ENCODE measurements around the gene PDGFRB. TPM values are rescaled to one million over a fixed set of nuclear protein-coding genes. Genes with fewer than 3 reads are reported as not detected.

The PDGFRB gene
- polyA plus RNA-seq, 1 experiment = 276 TPM

DNA sequence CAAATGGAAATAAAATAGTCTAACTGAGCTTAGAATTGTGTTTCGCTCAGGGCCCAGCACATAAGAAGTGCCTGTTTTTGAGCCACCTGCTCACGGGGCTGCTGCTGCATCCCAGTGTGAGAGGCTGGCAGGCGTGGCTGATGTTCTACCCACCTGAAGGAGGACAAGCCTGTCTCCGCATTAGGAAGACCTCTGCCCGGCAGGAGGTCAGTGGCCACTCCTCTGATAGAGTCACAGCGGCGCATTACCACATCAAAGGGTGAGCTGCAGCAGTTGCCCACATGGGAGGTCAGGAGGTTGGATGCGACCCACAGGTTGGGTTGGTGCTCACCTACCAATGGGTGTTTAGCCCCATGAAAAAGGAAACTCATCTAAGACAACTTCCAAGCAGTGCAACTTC, 30.5 kb upstream of the PDGFRB start:
- H3K36me3 ChIP-seq (ENCODE audit: control insufficient read depth, insufficient read depth, low read length) = no peaks in the 10 kb centered on the region
- POLR2A ChIA-PET = no interaction called here
- peaks cover 33% of the 10 kb centered on the region for H3K27me3 ChIP-seq (ENCODE audit: control insufficient read depth, insufficient read depth, low read length)
- no peak for DNase-seq (ENCODE audit: low read depth)
- TF ChIP-seq CTCF (IDR thresholded peaks at IDR 0.05; ENCODE audit: insufficient read depth, low read depth, low read length) = no peak
- H3K4me3 ChIP-seq (ENCODE audit: low read depth, low read length) = no peak overlapping the region
- CTCF ChIA-PET = no interaction called here

- no peak for DNase-seq (ENCODE audit: low read depth)
- Histone ChIP-seq H3K27me3 (ENCODE audit: control insufficient read depth, insufficient read depth, low read length) (peaks cover 26% of the 10 kb centered on the region), H3K36me3 (ENCODE audit: control insufficient read depth, insufficient read depth, low read length) (no peaks in the 10 kb centered on the region), H3K4me3 (ENCODE audit: low read depth, low read length) (no peak overlapping the region)
- CTCF ChIA-PET = no interaction called here
- TF ChIP-seq CTCF (IDR thresholded peaks at IDR 0.05; ENCODE audit: insufficient read depth, low read depth, low read length) = no peak
- POLR2A ChIA-PET = no interaction called here
These were observed 29.6 kb upstream of the PDGFRB start for GRCh38 chr5:150184990-150185912.

GRCh38 chr5:150184006-150184405, 28.4 kb upstream of the PDGFRB start:
- CTCF ChIA-PET = interaction anchor here (1.6 kb wide), 1 partner anchor 34 kb away, joined by 6 read pairs; no protein-coding TSS in a partner anchor
- TF ChIP-seq CTCF (IDR thresholded peaks at IDR 0.05; ENCODE audit: insufficient read depth, low read depth, low read length) = no peak

GRCh38 chr5:150183436-150183835, 27.8 kb upstream of the PDGFRB start:
- Histone ChIP-seq H3K27me3 (ENCODE audit: control insufficient read depth, insufficient read depth, low read length) (peaks cover 9% of the 10 kb centered on the region), H3K36me3 (ENCODE audit: control insufficient read depth, insufficient read depth, low read length) (no peaks in the 10 kb centered on the region), H3K4me3 (ENCODE audit: low read depth, low read length) (no peak overlapping the region)
- no peak for TF ChIP-seq CTCF (IDR thresholded peaks at IDR 0.05; ENCODE audit: insufficient read depth, low read depth, low read length)
- DNase-seq (ENCODE audit: low read depth) = no peak
- ChIA-PET POLR2A (no interaction called here), CTCF (interaction anchor here (1.6 kb wide), 1 partner anchor 35 kb away, joined by 6 read pairs; no protein-coding TSS in a partner anchor)

More at GRCh38 chr5:150184006-150184405, 28.4 kb upstream of the PDGFRB start:
- no peaks in the 10 kb centered on the region for H3K36me3 ChIP-seq (ENCODE audit: control insufficient read depth, insufficient read depth, low read length)
- H3K27me3 ChIP-seq (ENCODE audit: control insufficient read depth, insufficient read depth, low read length) = peaks cover 14% of the 10 kb centered on the region
- H3K4me3 ChIP-seq (ENCODE audit: low read depth, low read length) = no peak overlapping the region
- POLR2A ChIA-PET = no interaction called here
- DNase-seq (ENCODE audit: low read depth) = no peak

- H3K27me3 ChIP-seq (ENCODE audit: control insufficient read depth, insufficient read depth, low read length) = peaks cover 4% of the 10 kb centered on the region
- DNase-seq (ENCODE audit: low read depth) = no peak
- CTCF ChIA-PET = interaction anchor here (0.8 to 2.0 kb wide), 3 partner anchors 13 to 152 kb away, joined by 3 to 5 read pairs (median 4); no protein-coding TSS in a partner anchor
- TF ChIP-seq CTCF (IDR thresholded peaks at IDR 0.05; ENCODE audit: insufficient read depth, low read depth, low read length) = no peak
- no peak overlapping the region for H3K4me3 ChIP-seq (ENCODE audit: low read depth, low read length)
- no peaks in the 10 kb centered on the region for H3K36me3 ChIP-seq (ENCODE audit: control insufficient read depth, insufficient read depth, low read length)
- POLR2A ChIA-PET = no interaction called here
These were observed 27.1 kb upstream of the PDGFRB start for GRCh38 chr5:150182774-150183173.

Measured in BJ (cell line).